Duodenal mucosa (tissue), 2 donors: ENCODE results near the gene C19orf85.
A peak's percentile ranks its signal among the peaks of the same experiment; 100 is the strongest.

Experiments used
- H3K27ac ChIP-seq: one replicate; pipeline ENCODE4 v1.7.0; 2013; ENCODE audit warnings: low read depth, low read length
- H3K27me3 ChIP-seq, 2 donors: one replicate each; pipeline ENCODE4 v1.7.0; 2013; ENCODE audit warnings: low read length in 2 of 2, control low read depth in 1 of 2; ENCODE audit not compliant: insufficient read depth in 2 of 2, control insufficient read depth in 1 of 2
- H3K36me3 ChIP-seq, 2 donors: one replicate each; pipeline ENCODE4 v1.7.0; 2013; ENCODE audit warnings: low read length in 2 of 2, control low read depth in 1 of 2; ENCODE audit not compliant: insufficient read depth in 2 of 2, control insufficient read depth in 1 of 2
- H3K4me1 ChIP-seq, 2 donors: one replicate each; pipeline ENCODE4 v1.7.0; 2013; ENCODE audit warnings: low read length in 2 of 2, control low read depth in 1 of 2; ENCODE audit not compliant: insufficient read depth in 2 of 2, control insufficient read depth in 1 of 2
- H3K4me3 ChIP-seq, 2 donors: one replicate each; pipeline ENCODE4 v1.7.0; 2013; ENCODE audit warnings: low read length in 2 of 2, low read depth in 1 of 2
- H3K9ac ChIP-seq, 2 donors: one replicate each; pipeline ENCODE4 v1.7.0; 2013; ENCODE audit warnings: low read length in 2 of 2, low read depth in 1 of 2
- H3K9me3 ChIP-seq, 2 donors: one replicate each; pipeline ENCODE4 v1.7.0; 2013; ENCODE audit warnings: low read length in 2 of 2, control low read depth in 1 of 2; ENCODE audit not compliant: control insufficient read depth in 1 of 2

C19orf85 gene

GRCh38 chr19:55464039-55464661, 401 bp downstream of the C19orf85 start:
- peaks cover 0 to 4% of the 10 kb centered on the region in 2 donors for H3K27me3 ChIP-seq
- H3K4me3 ChIP-seq: no peak overlapping the region
- H3K9me3 ChIP-seq: no peaks in the 10 kb centered on the region
- H3K36me3 ChIP-seq: no peaks in the 10 kb centered on the region
- H3K4me1 ChIP-seq: peaks cover 12 to 26% of the 10 kb centered on the region in 2 donors
- H3K9ac ChIP-seq: no peak overlapping the region
- H3K27ac ChIP-seq: no peak overlapping the region

DNA sequence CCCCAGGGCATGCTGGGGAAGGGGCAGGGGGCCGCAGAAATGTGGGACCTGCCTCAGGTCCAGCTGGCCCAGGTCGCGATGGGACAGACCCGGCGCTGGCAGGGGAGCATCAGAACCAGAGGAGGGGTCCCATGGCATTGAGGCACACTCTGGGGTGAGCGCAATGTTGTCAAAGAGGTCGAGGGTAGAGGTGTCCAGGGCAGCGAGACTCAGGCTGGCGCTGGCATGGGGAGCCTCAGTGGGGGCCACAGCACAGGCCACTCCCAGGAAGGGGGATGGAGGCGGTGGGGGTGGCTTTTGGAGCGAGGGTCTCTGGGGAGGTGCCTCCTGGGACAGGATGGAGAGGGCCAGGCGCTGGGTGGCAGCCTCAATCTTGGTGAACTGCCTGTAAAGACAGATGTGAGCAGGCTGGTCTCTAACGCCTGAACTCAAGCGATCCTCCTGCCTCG, 944 bp downstream of the C19orf85 start:
- no peaks in the 10 kb centered on the region for H3K36me3 ChIP-seq
- no peaks in the 10 kb centered on the region for H3K9me3 ChIP-seq
- no peak overlapping the region for H3K9ac ChIP-seq
- H3K27ac ChIP-seq: no peak overlapping the region
- no peak overlapping the region for H3K4me3 ChIP-seq
- H3K27me3 ChIP-seq: peaks cover 0 to 4% of the 10 kb centered on the region in 2 donors
- H3K4me1 ChIP-seq: peaks cover 12 to 26% of the 10 kb centered on the region in 2 donors

DNA sequence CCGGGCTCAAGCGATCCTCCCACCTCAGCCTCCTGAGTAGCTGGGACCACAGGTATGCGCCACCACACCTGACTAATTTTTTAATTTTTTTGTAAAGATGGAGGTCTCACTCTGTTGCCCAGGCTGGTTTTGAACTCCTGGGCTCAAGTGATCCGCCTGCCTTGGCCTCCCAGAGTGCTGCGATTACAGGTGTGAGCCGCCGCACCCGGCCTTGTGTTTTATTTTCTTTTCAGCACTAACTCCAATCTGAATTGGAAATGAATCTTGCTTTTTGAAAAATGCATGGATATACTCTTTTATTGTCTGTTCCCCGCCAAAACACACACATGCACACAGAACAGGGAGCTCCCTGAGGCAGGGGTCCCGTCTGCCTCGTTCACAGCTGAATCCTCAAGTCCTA, 1.8 kb downstream of the C19orf85 start:
- H3K9me3 ChIP-seq: no peaks in the 10 kb centered on the region
- peak overlapping the region in 1 of 2 donors; percentile 82 for H3K4me3 ChIP-seq
- no peak overlapping the region for H3K9ac ChIP-seq
- H3K27me3 ChIP-seq: peaks cover 0 to 4% of the 10 kb centered on the region in 2 donors
- H3K4me1 ChIP-seq: peaks cover 12 to 21% of the 10 kb centered on the region in 2 donors
- H3K27ac ChIP-seq: no peak overlapping the region
- no peaks in the 10 kb centered on the region for H3K36me3 ChIP-seq

DNA sequence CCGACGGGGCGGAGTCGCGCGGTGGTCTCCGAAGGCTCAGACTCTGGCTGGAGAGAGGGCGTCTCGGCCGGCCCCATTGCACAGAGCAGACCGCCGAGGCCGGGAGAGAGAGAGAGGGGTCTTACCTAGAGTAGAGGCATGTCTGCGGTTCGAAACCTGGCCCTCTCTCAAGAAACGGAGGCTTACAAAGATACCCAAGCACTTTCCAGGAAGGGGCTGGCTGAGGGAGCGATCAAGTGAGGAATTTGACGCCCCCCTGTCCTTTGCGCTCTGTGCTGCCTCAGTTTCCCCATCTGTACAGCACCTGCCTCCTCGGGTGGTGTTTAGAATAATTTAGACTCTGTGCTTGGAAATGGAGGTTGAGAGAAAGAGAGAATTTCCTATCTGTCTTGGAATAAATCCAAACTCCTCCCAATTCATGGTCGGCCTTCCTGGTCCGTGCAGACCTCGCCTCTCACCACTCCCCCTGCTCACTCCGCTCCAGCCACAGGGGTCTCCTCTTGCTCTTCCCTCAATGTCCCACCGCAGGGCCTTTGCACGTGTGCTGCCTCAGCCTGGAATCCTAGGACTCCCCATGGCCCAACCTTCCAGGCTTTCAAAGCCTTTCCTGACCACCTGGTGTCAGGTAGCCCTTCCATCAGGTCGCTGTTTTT, 2.5 kb downstream of the C19orf85 start:
- peak overlapping the region; percentile 75 to 88 for H3K9ac ChIP-seq
- H3K4me3 ChIP-seq: peak overlapping the region; percentile 82 to 92
- peaks cover 0 to under 1% of the 10 kb centered on the region in 2 donors for H3K27me3 ChIP-seq
- peaks cover 12 to 17% of the 10 kb centered on the region in 2 donors for H3K4me1 ChIP-seq
- H3K27ac ChIP-seq: peak overlapping the region; percentile 85
- no peaks in the 10 kb centered on the region for H3K36me3 ChIP-seq
- H3K9me3 ChIP-seq: no peaks in the 10 kb centered on the region

DNA sequence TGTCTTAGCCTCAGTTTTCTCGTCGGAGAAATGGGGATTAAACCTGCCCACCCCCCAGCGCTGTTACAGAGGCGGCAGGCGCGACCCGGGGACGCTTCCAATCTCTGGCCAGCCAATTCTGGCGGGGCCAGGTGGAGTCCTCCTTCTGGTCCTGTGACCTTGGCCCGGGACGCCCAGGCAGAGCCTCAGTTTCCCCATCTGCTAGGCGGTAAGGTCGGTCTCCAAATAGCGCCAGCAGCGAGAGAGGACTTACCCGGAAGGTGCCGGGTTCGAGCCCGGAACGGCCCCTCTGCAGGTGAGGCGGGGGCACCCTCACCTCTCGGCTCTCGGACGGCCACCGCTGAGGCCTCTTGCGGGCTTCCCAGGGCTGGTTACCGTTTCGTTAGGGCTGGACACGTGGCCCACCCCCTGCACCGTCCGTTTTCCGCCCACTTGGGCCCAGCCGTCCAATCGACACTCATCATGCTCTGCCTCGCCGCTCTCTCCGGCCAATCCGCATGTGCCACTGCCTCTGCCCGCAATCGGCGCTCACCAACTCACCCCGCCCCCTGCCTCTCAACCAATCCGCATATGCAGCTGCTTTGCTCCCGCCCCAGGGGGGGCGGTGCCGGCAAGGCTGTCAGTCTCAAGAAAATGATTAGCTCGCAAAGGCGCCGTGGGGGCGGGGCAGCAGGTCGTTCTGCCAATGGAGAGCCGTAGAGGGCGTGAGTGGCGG, 3.1 kb downstream of the C19orf85 start, which contains the start of gene ISOC2:
Gene ISOC2 (minus strand): TSS at position 384 of the 715 bp plus-strand sequence. CDS start 5,156 bp downstream, outside the sequence.
- peak within 1 kb of the TSS; percentile 84 to 92 for H3K4me3 ChIP-seq
- peaks cover 0 to 5% of the 10 kb centered on the region in 2 donors for H3K36me3 ChIP-seq
- peaks cover 12 to 17% of the 10 kb centered on the region in 2 donors for H3K4me1 ChIP-seq
- peak within 1 kb of the TSS; percentile 85 for H3K27ac ChIP-seq
- no peaks in the 10 kb centered on the region for H3K27me3 ChIP-seq
- H3K9me3 ChIP-seq: no peaks in the 10 kb centered on the region
- H3K9ac ChIP-seq: peak within 1 kb of the TSS; percentile 75 to 88

- H3K4me1 ChIP-seq: peaks cover 12 to 17% of the 10 kb centered on the region in 2 donors
- H3K9ac ChIP-seq: peak overlapping the region in 1 of 2 donors; percentile 80
Observed at GRCh38 chr19:55460670-55461258, 3.8 kb downstream of the C19orf85 start.

DNA sequence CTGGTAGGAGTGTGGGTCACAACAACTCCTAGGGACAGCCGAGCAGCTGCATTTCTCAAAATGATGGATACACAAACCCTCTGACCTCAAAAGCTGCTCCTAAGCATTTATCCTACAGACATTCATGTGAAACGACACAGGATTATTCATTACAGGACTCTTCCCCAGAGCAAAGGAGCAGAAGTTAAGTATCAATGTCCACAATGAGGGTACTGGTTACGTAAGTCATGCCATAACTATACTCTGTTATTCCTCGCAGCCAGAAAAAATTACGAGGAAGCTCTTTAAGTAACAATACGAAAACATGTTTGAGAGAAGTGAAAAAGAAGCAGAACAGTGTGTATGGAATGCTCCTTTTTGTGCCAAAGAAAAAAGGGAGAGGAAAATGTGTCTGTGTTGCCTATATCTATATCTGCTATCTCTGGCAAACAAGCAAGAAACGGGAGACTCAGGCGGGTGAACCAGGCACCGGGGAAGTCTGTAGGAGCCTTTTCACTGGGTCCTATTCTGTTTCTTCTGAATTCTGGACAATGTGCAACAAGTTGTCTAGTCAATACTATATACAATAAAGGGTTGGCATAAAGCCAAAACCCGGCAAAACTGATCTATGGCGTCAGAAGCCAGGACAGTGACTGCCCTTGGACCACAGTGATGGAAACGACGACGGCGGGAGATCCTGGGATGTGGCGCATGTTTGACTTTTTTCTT, 4.4 kb downstream of the C19orf85 start:
- Histone ChIP-seq H3K4me1 (peaks cover 12 to 17% of the 10 kb centered on the region in 2 donors), H3K27me3 (no peaks in the 10 kb centered on the region), H3K9ac (peak overlapping the region in 1 of 2 donors; percentile 80), H3K27ac (no peak overlapping the region), H3K4me3 (peak overlapping the region; percentile 84 to 92), H3K36me3 (peaks cover 0 to 12% of the 10 kb centered on the region in 2 donors), H3K9me3 (no peaks in the 10 kb centered on the region)

More at GRCh38 chr19:55460670-55461258, 3.8 kb downstream of the C19orf85 start:
- Histone ChIP-seq H3K4me3 (peak overlapping the region; percentile 84 to 92), H3K27ac (peak overlapping the region; percentile 85), H3K9me3 (no peaks in the 10 kb centered on the region), H3K27me3 (no peaks in the 10 kb centered on the region), H3K36me3 (peaks cover 0 to 10% of the 10 kb centered on the region in 2 donors)

DNA sequence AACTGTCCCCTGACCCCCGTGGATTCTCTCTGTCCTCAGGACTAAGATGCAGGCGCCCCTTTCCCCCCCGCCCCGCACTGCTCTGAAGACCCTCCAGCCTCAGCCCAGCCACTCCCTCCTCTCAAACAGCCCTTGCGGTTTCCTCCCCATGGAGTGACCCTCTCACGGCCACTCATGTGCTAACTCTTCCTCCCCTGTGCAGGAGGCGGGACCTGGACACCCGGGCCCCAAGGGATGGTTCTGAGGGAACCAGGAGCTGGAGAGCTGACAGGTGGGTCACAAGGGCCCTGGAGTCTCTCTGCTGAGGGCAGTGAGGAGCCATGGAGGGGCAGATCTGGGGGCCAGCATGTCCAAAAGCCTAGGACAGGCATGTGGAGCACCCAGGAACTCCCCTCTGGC, 5.0 kb downstream of the C19orf85 start:
- no peak overlapping the region for H3K27ac ChIP-seq

DNA sequence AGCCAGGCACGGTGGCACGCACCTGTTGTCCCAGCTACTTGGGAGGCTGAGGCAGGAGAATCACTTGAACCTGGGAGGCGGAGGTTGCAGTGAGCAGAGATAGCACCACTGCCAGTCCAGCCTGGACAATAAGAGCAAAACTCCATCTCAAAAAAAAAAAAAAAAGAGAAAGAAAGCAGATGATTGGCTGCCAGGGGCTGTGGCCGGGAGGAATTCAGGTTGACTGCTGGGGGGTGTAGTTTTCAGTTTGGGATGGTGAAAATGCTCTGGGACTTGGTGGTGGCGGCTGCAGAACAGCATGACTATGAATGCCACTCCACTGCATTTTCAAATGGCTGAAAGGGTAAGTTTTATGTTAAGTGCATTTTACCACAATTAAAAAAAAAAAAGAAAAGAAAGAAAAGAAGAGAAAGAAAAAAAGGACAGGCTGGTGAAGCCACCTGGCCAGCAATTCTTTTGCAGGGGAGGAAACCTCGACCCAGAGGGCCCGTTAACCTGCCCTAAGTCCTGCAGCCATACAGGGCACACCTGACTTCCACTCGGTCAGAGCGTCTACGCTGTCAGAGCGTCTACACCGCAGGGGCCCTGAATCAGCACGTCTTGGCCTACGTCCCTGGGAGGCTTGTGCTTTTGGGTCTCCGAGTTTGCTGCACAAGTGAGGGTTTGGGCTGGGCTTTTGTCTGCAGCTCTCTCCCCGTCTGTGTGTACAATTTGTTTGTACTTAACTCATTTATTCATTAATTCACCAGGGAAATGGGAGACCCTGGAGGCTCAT, 6.7 kb downstream of the C19orf85 start:
- peaks cover 12 to 17% of the 10 kb centered on the region in 2 donors for H3K4me1 ChIP-seq
- peaks cover 0 to 18% of the 10 kb centered on the region in 2 donors for H3K36me3 ChIP-seq
- no peaks in the 10 kb centered on the region for H3K27me3 ChIP-seq
- no peak overlapping the region for H3K4me3 ChIP-seq
- H3K27ac ChIP-seq: no peak overlapping the region
- H3K9ac ChIP-seq: no peak overlapping the region
- no peaks in the 10 kb centered on the region for H3K9me3 ChIP-seq

More for the DNA sequence above, 5.0 kb downstream of the C19orf85 start:
- H3K27me3 ChIP-seq: no peaks in the 10 kb centered on the region
- peaks cover 12 to 17% of the 10 kb centered on the region in 2 donors for H3K4me1 ChIP-seq
- peaks cover 0 to 12% of the 10 kb centered on the region in 2 donors for H3K36me3 ChIP-seq
- no peak overlapping the region for H3K4me3 ChIP-seq
- H3K9me3 ChIP-seq: no peaks in the 10 kb centered on the region
- no peak overlapping the region for H3K9ac ChIP-seq
